MM.1S (cell line): ENCODE results near the gene SH3PXD2A.

Source experiments
- CTCF ChIP-seq: fragments of 300-600 bp; sonication (generic); IDR thresholded peaks from 2 replicates; pipeline ENCODE4 v1.5.1; 2016; ENCODE audit warnings: antibody characterized with exemption, low read length, mixed read lengths
- EZH2 ChIP-seq: fragments of 300-600 bp; sonication (generic); optimal IDR thresholded peaks from 2 replicates; pipeline ENCODE3; 2017; ENCODE audit warnings: low read depth, mild to moderate bottlenecking, antibody characterized with exemption, low read length, mixed read lengths
- EZH2phosphoT487 ChIP-seq: fragments of 300-600 bp; sonication (generic); IDR thresholded peaks from 2 replicates; pipeline ENCODE4 v1.6.1; 2018; ENCODE audit warnings: antibody characterized with exemption, low read length

- TF ChIP-seq CTCF (no peak), EZH2 (no peak), EZH2phosphoT487 (no peak)
Observed at GRCh38 chr10:103881416-103882284, 26.3 kb upstream of the SH3PXD2A start.
